C4-2B (cell line): ENCODE results near the gene HACL1.

Source experiments
- H3K27ac ChIP-seq: fragments of 450-650 bp; 2 replicates; pipeline ENCODE4 v1.5.1; 2017
- CTCF ChIP-seq: fragments of 450-650 bp; conservative IDR thresholded peaks from 2 replicates; pipeline ENCODE4 v1.5.1; 2017; ENCODE audit warnings: mild to moderate bottlenecking
- ZFX ChIP-seq: fragments of 450-650 bp; IDR thresholded peaks from 2 replicates; pipeline ENCODE4 v1.6.1; 2017

The HACL1 gene

GRCh38 chr3:15523660-15524417, 77.5 kb downstream of the HACL1 start:
- no peak overlapping the region for H3K27ac ChIP-seq
- TF ChIP-seq CTCF (no peak), ZFX (no peak)

- no peak overlapping the region for H3K27ac ChIP-seq
- no peak for TF ChIP-seq ZFX
- TF ChIP-seq CTCF, result no peak
Observed at GRCh38 chr3:15522016-15522415, 79.4 kb downstream of the HACL1 start.

- TF ChIP-seq CTCF (no peak), ZFX (no peak)
- H3K27ac ChIP-seq, result no peak within 1 kb of the TSS
Observed at GRCh38 chr3:15521573-15521965, 79.8 kb downstream of the HACL1 start, which contains the start of gene COLQ. COLQ (minus strand) TSS chr3:15521706; CDS start chr3:15521625, 81 bp downstream.

- TF ChIP-seq CTCF, result no peak
- no peak for TF ChIP-seq ZFX
- H3K27ac ChIP-seq, result no peak overlapping the region
Observed at GRCh38 chr3:15520804-15521572, 80.4 kb downstream of the HACL1 start.

- TF ChIP-seq CTCF, result no peak
- TF ChIP-seq ZFX, result no peak
- H3K27ac ChIP-seq, result no peak overlapping the region
Observed at GRCh38 chr3:15520185-15520584, 81.2 kb downstream of the HACL1 start.

- no peak overlapping the region for H3K27ac ChIP-seq
- TF ChIP-seq CTCF (no peak), ZFX (no peak)
Observed at GRCh38 chr3:15519096-15519495, 82.3 kb downstream of the HACL1 start.
